Activated T-helper 9 cell treated with anti-CD3 and anti-CD28 coated beads, Interleukin-2, amount 50 U/mL, for 16 hours (primary cell): ENCODE measurements around the gene GOPC.

Experiments used
- DNase-seq: peaks from one replicate; pipeline ENCODE4 v3.0.0-alpha.2; 2020; ENCODE audit warnings: low read depth

GOPC gene

DNA sequence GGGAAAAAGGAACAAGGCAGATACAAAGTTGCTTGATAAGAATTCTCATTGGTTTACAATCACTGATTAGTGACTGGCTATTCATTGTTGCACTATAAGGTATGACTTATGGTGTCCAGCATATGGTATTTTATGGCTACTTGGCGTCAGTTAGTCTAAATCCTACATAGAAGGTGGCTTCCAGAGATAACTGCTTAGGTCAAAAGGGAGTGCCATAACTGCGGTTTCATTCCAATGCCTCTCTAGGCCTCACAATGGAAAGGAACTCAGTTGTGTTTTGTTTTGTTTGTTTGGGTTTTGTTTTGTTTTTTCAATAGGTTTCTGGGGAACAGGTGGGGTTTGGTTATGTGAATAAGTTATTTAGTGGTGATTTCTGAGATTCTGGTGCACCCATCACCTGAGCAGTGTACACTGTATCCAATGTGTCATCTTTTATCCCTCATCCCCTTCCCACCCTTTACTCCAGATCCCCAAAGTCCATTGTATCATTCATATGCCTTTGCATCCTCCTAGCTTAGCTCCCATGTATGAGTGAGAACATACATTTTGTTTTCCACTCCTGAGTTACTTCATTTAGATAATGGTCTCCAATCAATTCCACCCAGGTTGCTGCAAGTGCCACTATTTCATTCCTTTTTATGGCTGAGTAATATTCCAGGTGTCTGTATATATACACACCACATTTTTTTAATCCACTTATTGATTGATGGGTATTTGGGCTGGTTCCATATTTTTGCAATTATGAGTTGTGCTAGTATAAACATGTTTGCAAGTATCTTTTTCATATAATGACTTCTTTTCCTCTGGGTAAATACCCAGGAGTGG, 7.0 kb downstream of the GOPC start:
- no peak for DNase-seq

DNA sequence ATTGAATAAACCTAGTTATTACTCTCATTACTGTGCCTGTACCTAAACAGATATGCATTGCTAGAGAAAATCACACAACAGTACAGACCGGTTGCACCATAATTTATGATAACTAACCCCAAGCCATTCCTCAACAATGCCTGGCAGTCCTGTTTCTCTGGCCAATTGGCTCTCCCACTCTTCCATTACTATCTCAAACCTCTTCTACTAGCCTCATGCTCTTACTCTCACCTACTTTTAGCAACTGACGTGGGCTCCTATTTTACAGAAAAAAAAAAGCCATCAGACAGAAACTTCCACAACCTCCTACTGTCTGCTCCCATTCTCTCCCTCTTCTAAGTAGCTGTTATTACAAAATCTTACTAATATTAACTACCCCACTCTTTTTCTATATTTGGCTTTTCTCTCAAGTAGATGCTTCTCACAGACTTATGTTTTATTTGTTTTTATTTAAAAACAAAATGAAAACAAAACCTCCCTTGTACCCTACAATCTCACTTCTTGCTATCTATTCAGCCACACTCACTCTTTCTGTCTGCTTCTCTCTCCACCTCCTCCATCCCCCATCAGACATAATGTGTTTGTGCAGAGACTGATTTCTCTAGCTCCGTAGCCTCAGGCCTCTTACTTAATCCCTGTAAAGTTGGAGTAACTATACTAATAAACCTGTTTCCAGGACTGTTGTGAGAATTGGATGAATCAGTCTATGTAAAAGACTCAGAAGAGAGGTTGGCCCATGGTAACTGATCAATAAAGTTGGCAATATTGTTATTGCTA, 9.1 kb downstream of the GOPC start:
- no peak for DNase-seq

DNA sequence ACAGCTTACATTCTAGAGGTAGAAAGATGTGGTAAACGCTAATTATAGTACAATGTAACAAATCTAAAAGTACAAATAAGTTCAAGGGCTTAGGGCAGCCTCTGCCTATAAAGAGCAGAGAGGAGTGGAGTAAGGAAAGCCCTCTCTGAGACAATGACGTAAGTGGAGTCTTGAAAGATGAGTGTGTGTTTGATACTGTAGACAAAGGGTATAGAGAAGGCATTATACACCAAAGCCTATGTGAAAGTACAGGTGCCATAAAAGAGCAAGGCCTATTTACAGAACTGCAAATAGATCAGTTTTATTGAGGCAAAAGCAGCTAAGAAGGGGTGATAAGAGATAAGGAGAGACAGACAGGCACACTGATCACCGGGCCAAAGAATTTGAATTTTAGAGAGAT, 10.9 kb downstream of the GOPC start:
- no peak for DNase-seq

- no peak for DNase-seq
Observed at GRCh38 chr6:117590447-117590846, 11.9 kb downstream of the GOPC start.

DNA sequence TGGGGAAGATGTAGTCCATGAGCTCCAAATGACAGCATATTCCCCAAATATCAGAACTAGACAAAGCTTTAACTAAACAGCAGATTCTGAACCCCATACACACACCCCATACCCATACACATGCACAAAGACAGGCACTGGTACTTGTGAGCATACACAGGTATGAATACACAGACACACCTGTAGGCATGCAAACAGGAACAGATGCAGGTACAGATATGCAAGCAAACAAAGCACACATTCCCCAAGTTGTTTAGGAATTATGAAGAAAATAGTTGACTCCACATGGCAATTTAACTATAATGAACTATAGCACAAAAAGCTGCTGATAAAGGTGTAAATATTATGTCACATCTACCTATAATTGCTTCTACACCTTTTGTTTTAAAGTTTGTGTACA, 16.7 kb downstream of the GOPC start:
- DNase-seq: no peak

GRCh38 chr6:117574198-117574597, 28.1 kb downstream of the GOPC start:
- DNase-seq: no peak

DNA sequence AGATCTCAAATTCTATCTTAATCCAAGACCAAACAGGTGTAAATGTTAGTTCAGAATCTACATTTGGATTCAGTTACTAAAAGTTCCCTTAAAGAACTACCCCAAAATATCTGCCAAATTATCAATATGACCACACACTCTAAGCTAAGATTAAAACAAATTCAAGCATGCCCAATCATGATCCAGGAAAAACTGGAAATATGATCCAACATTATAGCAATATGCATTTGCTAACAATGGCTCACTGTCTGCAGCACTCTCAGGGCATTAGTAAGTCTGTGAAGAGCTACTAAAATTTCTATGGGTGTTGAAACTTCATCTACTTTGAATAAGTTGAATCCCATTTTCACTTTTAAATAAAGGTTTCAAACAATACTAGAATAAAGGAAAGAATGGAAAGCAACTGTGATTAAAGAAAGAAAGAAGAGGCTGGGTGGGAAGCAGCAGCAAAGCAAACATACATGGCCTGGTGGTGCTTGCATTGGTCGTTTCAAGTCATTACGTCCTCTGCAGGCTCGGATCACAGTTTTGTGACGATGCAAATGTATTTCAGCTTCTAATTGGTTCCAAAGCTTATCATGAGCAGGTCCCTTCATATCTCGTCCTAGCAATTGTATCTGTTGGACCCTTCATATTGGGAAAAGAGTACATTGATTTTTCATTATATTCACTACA, 29.2 kb downstream of the GOPC start:
- no peak for DNase-seq

DNA sequence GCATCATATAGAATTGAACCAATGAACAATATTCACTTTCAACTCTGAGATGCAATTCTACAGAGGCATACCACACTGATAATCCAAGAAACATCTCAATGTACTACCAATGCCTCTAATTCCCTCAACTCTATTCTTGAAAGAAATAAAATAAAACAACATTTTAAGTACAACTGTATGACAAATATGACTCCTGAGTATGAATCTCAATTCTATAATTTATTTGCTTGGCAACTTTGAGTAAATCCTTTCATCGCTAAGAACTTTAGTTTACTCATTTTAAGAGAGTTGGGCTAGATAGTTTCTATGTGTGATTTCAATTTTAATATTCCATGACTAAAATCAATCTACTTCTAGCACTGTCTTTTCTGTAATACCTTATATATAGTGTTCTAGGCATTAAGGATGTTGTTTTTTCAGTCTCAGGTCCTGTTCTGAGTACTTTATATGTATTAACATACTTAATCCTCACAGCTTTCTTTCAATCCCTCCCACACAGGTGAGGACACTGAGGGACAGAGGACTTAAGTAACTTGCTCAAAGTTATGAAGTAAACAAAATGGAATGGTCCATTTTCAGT, 33.4 kb downstream of the GOPC start:
- no peak for DNase-seq

DNA sequence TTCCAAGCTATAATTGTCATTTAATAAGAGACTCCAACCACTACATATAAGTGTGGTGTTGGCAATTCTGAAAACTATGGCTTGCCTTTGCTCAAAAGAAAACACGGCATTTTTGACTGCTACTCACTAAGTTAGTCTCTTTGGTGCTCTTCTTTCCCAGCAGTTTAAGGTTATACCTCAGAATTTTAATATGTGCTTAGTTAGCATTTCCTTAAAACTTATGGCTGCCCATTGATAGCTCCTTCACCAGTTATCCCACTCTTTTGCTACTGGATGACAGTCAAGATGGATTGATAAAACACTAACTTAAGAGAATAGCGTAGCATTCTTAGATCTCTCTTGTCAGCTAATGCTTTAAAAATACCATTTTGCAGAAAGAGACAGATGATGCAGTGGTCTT, 34.1 kb downstream of the GOPC start:
- no peak for DNase-seq

DNA sequence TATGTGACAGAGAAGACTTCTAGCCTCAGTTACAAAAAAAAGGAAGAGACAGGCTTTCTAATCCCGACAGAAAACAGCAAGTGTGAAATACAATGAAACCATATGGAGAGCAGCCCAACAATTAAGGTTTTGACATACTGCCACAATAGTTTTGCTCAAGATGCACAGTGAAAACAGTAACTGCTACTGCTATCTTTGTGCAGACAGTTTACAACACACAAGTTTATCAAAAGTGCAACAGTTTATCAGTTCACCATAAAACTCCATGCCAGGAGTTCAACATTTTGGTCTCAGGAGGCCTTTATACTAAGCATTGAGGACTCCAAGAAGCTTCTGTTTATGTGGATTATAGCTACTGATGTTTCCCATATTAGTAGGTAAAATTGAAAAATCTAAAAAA, 37.6 kb downstream of the GOPC start:
- DNase-seq: no peak

GRCh38 chr6:117561128-117561527, 41.2 kb downstream of the GOPC start:
- no peak for DNase-seq

DNA sequence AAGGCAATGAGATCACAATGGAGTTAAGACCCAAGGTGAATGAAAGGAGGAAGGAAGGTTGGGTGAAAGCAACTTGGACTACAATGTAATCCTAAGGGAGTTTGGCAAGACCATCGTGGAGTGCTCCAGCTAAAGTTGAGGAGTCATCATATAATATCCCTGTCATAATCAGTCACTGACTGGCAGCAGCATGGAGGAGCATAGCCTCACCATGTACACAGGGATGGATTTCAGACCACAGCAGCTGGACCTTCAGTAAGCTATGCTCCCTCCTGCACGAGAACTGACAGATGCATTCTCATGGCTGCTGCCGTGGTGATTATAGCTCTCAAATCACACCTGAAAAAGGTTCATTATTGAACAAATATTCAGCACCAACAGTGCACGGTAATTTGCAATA, 43.0 kb downstream of the GOPC start:
- no peak for DNase-seq

DNA sequence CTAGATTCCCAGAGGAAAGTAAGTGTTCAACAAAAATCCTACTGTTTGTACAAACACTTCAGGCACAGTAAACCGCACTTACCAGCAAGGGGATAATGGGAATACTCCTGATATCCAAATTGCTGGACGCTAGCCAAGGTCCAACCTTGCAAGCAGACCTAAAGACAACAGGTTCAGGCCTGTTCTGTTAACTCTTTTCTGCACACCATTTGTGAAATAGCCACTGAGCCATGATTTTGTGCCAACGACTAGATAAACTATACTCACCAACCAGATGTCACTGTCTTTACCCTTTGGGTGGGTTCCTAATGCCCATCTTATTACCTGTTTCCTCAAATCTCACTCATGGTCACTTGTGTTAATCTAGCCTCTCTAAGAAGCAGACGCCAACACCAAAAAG, 43.5 kb downstream of the GOPC start:
- DNase-seq: no peak

DNA sequence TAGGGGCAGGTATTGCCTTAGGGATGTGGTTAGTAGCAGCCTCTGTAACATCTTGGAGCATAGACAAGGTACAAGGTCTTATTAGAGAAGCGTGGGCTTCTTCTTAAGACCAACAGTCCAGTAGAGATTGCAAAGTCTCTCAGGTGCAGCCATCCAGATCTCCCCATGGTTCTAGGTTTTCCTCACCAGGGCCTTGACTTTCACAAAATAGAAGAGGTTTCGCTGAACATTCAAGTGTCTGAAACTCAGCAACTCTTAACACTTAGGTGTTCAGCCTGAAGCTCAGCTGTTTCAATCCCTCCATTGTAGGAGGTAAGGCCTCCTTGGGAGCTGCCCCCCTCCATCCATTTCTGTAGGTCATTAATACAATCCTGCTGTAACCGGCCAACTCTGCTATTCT, 44.4 kb downstream of the GOPC start:
- DNase-seq: no peak

DNA sequence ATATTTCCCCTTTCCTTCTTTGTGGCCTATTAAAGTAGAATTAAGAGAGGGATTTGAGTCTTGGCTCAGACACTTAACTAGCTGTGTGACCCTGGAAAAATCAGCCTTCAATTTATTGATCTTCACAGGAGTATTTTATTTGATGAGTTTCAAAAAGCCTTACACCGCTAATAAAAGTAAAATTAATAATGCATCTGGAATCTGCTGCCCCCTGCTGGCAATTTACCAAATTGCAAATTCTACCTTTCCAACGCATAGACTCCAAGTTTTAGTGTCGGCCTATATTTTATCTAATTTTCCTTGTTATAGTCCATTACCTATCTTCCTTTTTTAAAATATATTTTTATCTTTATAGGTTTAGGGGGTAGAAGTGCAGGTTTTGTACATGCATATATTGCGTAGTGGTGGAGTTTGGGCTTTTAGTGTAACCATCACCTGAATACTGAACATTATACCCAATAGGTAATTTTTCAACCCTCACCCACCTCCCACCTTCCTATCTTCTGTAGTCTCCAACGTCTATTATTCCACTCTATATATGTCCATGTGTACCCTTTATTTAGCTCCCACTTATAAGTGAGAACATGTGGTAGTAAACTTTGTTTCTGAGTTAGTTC, 46.3 kb downstream of the GOPC start:
- peak; percentile 30 for DNase-seq

DNA sequence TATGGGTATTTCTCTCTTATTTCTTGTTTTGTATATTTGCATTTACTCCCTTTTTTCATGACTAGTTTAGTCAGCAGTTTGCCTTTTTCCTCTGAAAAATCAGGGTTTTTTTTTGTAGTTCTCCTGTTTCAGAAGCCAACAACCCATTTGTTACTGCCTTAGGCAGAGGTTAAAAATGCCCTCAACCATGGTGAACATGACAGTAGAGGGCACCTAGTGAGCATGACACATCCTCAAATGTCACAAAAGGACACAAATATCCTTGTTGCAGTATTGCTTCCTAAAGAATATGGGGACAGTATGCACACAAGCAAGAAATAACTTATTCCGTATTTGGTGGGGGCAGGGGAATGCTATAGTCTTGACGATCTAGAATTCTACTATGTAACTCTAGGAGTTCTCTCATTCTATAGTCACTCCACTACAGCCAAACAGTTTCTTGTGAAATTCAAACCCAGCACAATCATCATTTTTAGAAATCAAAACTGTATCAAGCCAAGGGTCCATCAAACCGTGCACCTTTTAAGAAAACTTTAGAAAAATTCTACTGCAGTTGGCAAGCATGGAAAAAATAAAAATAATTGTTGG, 47.0 kb downstream of the GOPC start:
- DNase-seq: no peak

DNA sequence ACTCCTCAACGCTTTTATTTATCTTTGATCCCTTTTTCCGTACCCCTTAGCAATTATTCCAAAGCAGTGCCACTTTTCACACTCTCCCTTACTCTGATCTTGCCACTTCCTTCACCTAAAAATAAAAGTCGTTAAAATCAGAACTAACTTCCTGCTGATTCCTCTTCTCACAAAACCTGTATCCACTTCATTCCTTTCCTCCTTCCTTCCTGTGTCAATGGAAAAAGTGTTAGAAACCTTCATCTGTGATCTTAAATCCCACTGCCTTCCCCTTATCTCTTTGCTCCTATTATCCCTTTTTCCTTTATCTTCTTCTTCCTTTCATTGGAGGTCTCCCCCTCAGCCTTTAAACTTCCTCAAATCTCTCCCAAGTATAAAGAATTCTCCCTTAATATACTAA, 49.2 kb downstream of the GOPC start:
- DNase-seq: no peak

- no peak for DNase-seq
Observed at GRCh38 chr6:117552618-117553017, 49.7 kb downstream of the GOPC start.

GRCh38 chr6:117550618-117551242, 51.6 kb downstream of the GOPC start:
- no peak for DNase-seq

GRCh38 chr6:117550078-117550600, 52.2 kb downstream of the GOPC start:
- no peak for DNase-seq

DNA sequence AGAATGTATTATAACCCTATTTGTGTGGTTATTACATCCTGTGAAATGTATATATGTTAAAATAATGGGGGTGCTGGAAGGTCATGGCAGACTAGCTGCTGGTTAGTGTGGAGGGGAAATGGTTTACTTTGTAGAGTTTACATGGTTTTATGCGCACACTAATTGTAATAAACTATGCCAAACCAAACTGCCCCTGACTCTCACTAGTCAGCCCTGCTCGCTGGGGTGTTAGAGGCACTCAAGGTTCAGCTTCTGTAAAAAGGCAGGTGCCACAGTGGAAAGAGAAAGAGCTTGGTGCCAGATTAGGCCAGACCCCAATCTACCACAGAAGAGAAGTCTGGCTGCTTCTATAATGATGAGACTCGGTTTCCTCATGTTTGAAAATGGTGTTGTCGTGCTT, 52.7 kb downstream of the GOPC start:
- no peak for DNase-seq
